K562 (cell line): ENCODE data around the gene SOCS3. TPM values are rescaled to one million over a fixed set of nuclear protein-coding genes. Genes with fewer than 3 reads are reported as not detected.
A peak's percentile ranks its signal among the peaks of the same experiment; 100 is the strongest.

Source experiments
- CBX8 ChIP-seq: fragments of 200-600 bp; sonication (generic); IDR thresholded peaks from 2 replicates; pipeline ENCODE4 v1.6.1; 2012; ENCODE audit warnings: borderline replicate concordance, mixed run types, low read depth, mild to moderate bottlenecking, moderate library complexity, mixed read lengths, low read length, control low read depth, inconsistent platforms; ENCODE audit not compliant: poor library complexity, severe bottlenecking; ENCODE audit errors: extremely low read depth
- EP300 ChIP-seq: IDR thresholded peaks from 2 replicates; pipeline ENCODE4 v1.6.1; 2012; ENCODE audit warnings: low read length, improper control_type of control experiment
- HDAC1 ChIP-seq, 2 experiments: fragments of 450-650 bp; IDR thresholded peaks; 2 replicates each; pipeline ENCODE4 v1.6.1; 2016 to 2017; ENCODE audit warnings: inconsistent platforms in 1 of 2, mild to moderate bottlenecking in 1 of 2, moderate library complexity in 1 of 2
- HNRNPL ChIP-seq: fragments of 200-400 bp; formaldehyde crosslinking; IDR thresholded peaks from 2 replicates; pipeline ENCODE4 v1.6.1; 2017; ENCODE audit warnings: low read depth, mild to moderate bottlenecking, low read length
- HOMEZ ChIP-seq: fragments of 250-450 bp; sonication (Bioruptor Pico); IDR thresholded peaks from 2 replicates; pipeline ENCODE4 v1.4.0; 2020; ENCODE audit warnings: mild to moderate bottlenecking, moderate library complexity
- ID3 ChIP-seq, 2 experiments: fragments of 250-450 bp in 1 of 2; fragments of 450-650 bp in 1 of 2; sonication (Bioruptor Pico) in 1 of 2; IDR thresholded peaks; 2 replicates each; pipeline versions ENCODE4 v1.6.1 to v1.8.0; 2016 to 2021; ENCODE audit warnings: mild to moderate bottlenecking in 2 of 2, moderate library complexity in 2 of 2, missing compliant biosample characterization in 1 of 2, missing genetic modification characterization in 1 of 2
- KLF6 ChIP-seq: fragments of 250-450 bp; sonication (Bioruptor Pico); IDR thresholded peaks from 2 replicates; pipeline ENCODE4 v1.4.0; 2020; ENCODE audit warnings: mild to moderate bottlenecking, moderate library complexity, borderline replicate concordance
- LARP7 ChIP-seq: fragments of 450-650 bp; IDR thresholded peaks from 2 replicates; pipeline ENCODE4 v1.6.1; 2016
- MEF2D ChIP-seq: conservative IDR thresholded peaks from 2 replicates; pipeline ENCODE4 v1.6.1; 2016; ENCODE audit warnings: low read depth, missing genetic modification characterization, missing compliant biosample characterization
- MNT ChIP-seq, 2 experiments: fragments of 450-650 bp; conservative IDR thresholded peaks; 2 replicates each; pipeline ENCODE4 v1.6.1; 2017; ENCODE audit warnings: mild to moderate bottlenecking in 2 of 2, moderate library complexity in 2 of 2
- NFIX ChIP-seq: fragments of 250-450 bp; sonication (Bioruptor Pico); IDR thresholded peaks from 2 replicates; pipeline ENCODE4 v1.4.0; 2020; ENCODE audit warnings: low read depth, mild to moderate bottlenecking, moderate library complexity
- PHB ChIP-seq: fragments of 250-450 bp; sonication (Bioruptor Pico); IDR thresholded peaks from 2 replicates; pipeline ENCODE4 v1.5.0; 2021
- SAP30 ChIP-seq: fragments of 200-600 bp; sonication (generic); IDR thresholded peaks from 2 replicates; pipeline ENCODE4 v1.6.1; 2012; ENCODE audit warnings: borderline replicate concordance, low read depth, mild to moderate bottlenecking, moderate library complexity, low read length, control low read depth, inconsistent platforms; ENCODE audit not compliant: insufficient read depth, poor library complexity, severe bottlenecking
- STAT5A ChIP-seq: IDR thresholded peaks from 2 replicates; pipeline ENCODE4 v1.6.1; 2012; ENCODE audit warnings: low read length, inconsistent platforms, borderline replicate concordance
- USF2 ChIP-seq: sonication (generic); formaldehyde crosslinking; IDR thresholded peaks from 2 replicates; pipeline ENCODE4 v1.5.0; 2020; ENCODE audit warnings: missing genetic modification reagents
- ZBTB17 ChIP-seq: fragments of 450-650 bp; formaldehyde crosslinking; IDR thresholded peaks from 2 replicates; pipeline ENCODE4 v1.4.0; 2020; ENCODE audit warnings: mild to moderate bottlenecking
- ZNF140 ChIP-seq: fragments of 250-450 bp; sonication (Bioruptor Pico); IDR thresholded peaks from 2 replicates; pipeline ENCODE4 v1.8.0; 2021; ENCODE audit warnings: moderate library complexity, mild to moderate bottlenecking, inconsistent platforms
- ZNF143 ChIP-seq: sonication (generic); formaldehyde crosslinking; IDR thresholded peaks from 2 replicates; pipeline ENCODE4 v1.9.0; 2022; ENCODE audit warnings: mild to moderate bottlenecking, missing genetic modification reagents
- ZNF174 ChIP-seq: fragments of 250-450 bp; sonication (Bioruptor Pico); IDR thresholded peaks from 2 replicates; pipeline ENCODE4 v1.4.0; 2020; ENCODE audit warnings: mild to moderate bottlenecking
- ZNF408 ChIP-seq: fragments of 250-450 bp; sonication (Bioruptor Pico); IDR thresholded peaks from 2 replicates; pipeline ENCODE4 v1.4.0; 2020; ENCODE audit warnings: low read depth, mild to moderate bottlenecking, moderate library complexity
- ZNF507 ChIP-seq: conservative IDR thresholded peaks from 2 replicates; pipeline ENCODE4 v1.6.1; 2017; ENCODE audit warnings: missing genetic modification characterization, missing compliant biosample characterization
- ZNF561 ChIP-seq: fragments of 450-650 bp; formaldehyde crosslinking; conservative IDR thresholded peaks from 2 replicates; pipeline ENCODE4 v1.4.0; 2020; ENCODE audit warnings: mild to moderate bottlenecking, moderate library complexity
- ZNF639 ChIP-seq, 2 experiments: fragments of 200-800 bp in 1 of 2; sonication (Bioruptor generic) in 1 of 2; sonication (generic) in 1 of 2; formaldehyde crosslinking in 1 of 2; IDR thresholded peaks in 1 of 2; conservative IDR thresholded peaks in 1 of 2; 2 replicates each; pipeline versions ENCODE4 v1.5.0 to v1.6.1; 2016 to 2020; ENCODE audit warnings: missing compliant biosample characterization in 1 of 2, missing genetic modification characterization in 1 of 2, missing genetic modification reagents in 1 of 2
- polyA plus RNA-seq, 8 experiments: library from polyadenylated mRNA; depleted of rRNA in 4 of 8; stranded (reverse) in 5 of 8; unstranded in 3 of 8; fragments of >200 nt; fragmentation: Nextera tagmentation in 2 of 8; fragmentation: Illumina TruSeq in 1 of 8; extraction: Ambion mirVana in 2 of 8; extraction: Trizol in 1 of 8; gene quantifications; 2 replicates each; pipeline versions ENCODE4 v1.2.1 to v1.2.3, GENCODE V29; 2011 to 2014; ENCODE audit warnings: inconsistent platforms in 1 of 8, missing spikeins in 1 of 8
- total RNA-seq, 7 experiments: library from RNA; depleted of rRNA in 6 of 7; stranded (reverse); fragments of >200 nt in 6 of 7; fragmentation: Illumina TruSeq in 2 of 7; extraction: Trizol in 2 of 7; gene quantifications; 2 replicates each; pipeline versions ENCODE4 v1.2.1 to v1.2.3, GENCODE V29; 2011 to 2021; ENCODE audit warnings: low replicate concordance in 1 of 7

Gene SOCS3
- total and polyA plus RNA-seq, 9 of the 15 experiments (the other 6 are each of a cell fraction or from before 2014, with no cell fraction given) = 0.56 to 38.9 (median 13.7) TPM

GRCh38 chr17:78359997-78360370, at the start of gene SOCS3 (continued):
- TF ChIP-seq HOMEZ (CRISPR knock-in tag) = no peak
- TF ChIP-seq HDAC1 (IDR thresholded peaks at IDR 0.05) = no peak
- TF ChIP-seq SAP30 = no peak
- no peak for TF ChIP-seq LARP7
- no peak for TF ChIP-seq ID3 (CRISPR knock-in tag; IDR thresholded peaks at IDR 0.05)
- 0 out of 2 replicates have a peak, but pooled peaks have one; percentile 31 for TF ChIP-seq ID3 (tag; IDR thresholded peaks at IDR 0.05)
- peak; percentile 63; the same call in 1 of the 2 replicates for TF ChIP-seq EP300
- TF ChIP-seq ZNF174 (CRISPR knock-in tag) = no peak
- TF ChIP-seq USF2 (CRISPR knock-in tag) = no peak
- no peak for TF ChIP-seq MEF2D (tag)
- TF ChIP-seq MNT (conservative IDR thresholded peaks at IDR 0.05) = peak in 1 of 2 experiments; percentile 11; a peak in 1 of 4 replicates
- TF ChIP-seq ZNF507 (tag) = no peak
- TF ChIP-seq KLF6 = no peak
- no peak for TF ChIP-seq NFIX
- no peak for TF ChIP-seq ZNF143 (CRISPR knock-in tag)
- no peak for TF ChIP-seq PHB (CRISPR knock-in tag)
- no peak for TF ChIP-seq ZNF140
- TF ChIP-seq ZNF639 (CRISPR knock-in tag; conservative IDR thresholded peaks at IDR 0.05 in 1 of 2, IDR thresholded peaks at IDR 0.05 in 1 of 2) = peak in 1 of 2 experiments; percentile 93; a peak in 2 of 4 replicates
- TF ChIP-seq CBX8 = no peak
- 0 out of 2 replicates have a peak, but pooled peaks have one; percentile 9 for TF ChIP-seq HNRNPL
- TF ChIP-seq ZNF561 = no peak
- no peak for TF ChIP-seq ZNF408 (CRISPR knock-in tag)
- no peak for TF ChIP-seq ZBTB17 (CRISPR knock-in tag)
- peak; percentile 90 for TF ChIP-seq STAT5A
